Ovary (tissue), 9 donors: ENCODE data around the gene ATP6V1G3. TPM values are rescaled to one million over a fixed set of nuclear protein-coding genes. Genes with fewer than 3 reads are reported as not detected.

Source experiments
- DNase-seq, 5 donors: peaks; one replicate each; pipeline ENCODE4 v3.0.0-alpha.2; 2019 to 2020
- H3K27ac ChIP-seq, 2 donors: fragments of 200-600 bp; one replicate each; pipeline versions ENCODE4 v1.5.1 to v1.8.0; 2019 to 2022
- H3K27me3 ChIP-seq: fragments of 200-600 bp; one replicate; pipeline ENCODE4 v1.8.0; 2022
- H3K36me3 ChIP-seq: fragments of 200-600 bp; sonication (generic); one replicate; pipeline ENCODE4 v1.5.1; 2019
- H3K4me1 ChIP-seq: one replicate; pipeline ENCODE4 v1.8.1; 2013; ENCODE audit warnings: mild to moderate bottlenecking, moderate library complexity; ENCODE audit not compliant: insufficient read depth
- H3K4me3 ChIP-seq: fragments of 200-600 bp; sonication (generic); one replicate; pipeline ENCODE4 v1.5.1; 2017
- H3K9me3 ChIP-seq, 2 donors: fragments of 200-600 bp in 1 of 2; sonication (generic) in 1 of 2; one replicate each; pipeline versions ENCODE4 v1.5.1 to v1.8.1; 2013 to 2019; ENCODE audit warnings: mild to moderate bottlenecking in 1 of 2, moderate library complexity in 1 of 2
- EP300 ChIP-seq: sonication (generic); formaldehyde crosslinking; IDR thresholded peaks from one replicate; pipeline ENCODE4 v1.6.1; 2017; ENCODE audit warnings: antibody characterized with exemption
- POLR2A ChIP-seq: fragments of 450-650 bp; IDR thresholded peaks from one replicate; pipeline ENCODE4 v1.6.1; 2017; ENCODE audit warnings: antibody characterized with exemption, mild to moderate bottlenecking, moderate library complexity
- WGBS, 3 donors: extraction: QIAGEN DNeasy Blood & Tissue Kit in 1 of 3; methylation state at CpG; one replicate each; pipeline versions ENCODE4 v1.1.5 to v1.1.7; 2013 to 2017; 5-methylcytosine and 5-hydroxymethylcytosine counted together
- intact Hi-C, 4 donors: fragments of 100-400 bp; cut with DNase I; formaldehyde crosslinking; loops; one replicate each; pipeline versions ENCODE4 v1.11.0 to v1.15.1; 2022 to 2023
- polyA plus RNA-seq, 2 donors: library from polyadenylated mRNA; stranded (reverse); fragments of 200-250 nt in 1 of 2; fragments of 350-450 nt in 1 of 2; fragmentation: Illumina TruSeq in 1 of 2; extraction: RNeasy Lipid Tissue Mini Kit (QIAGEN cat#74804) in 1 of 2; gene quantifications; one replicate each; pipeline ENCODE4 v1.2.3, GENCODE V29; 2013 to 2014
- total RNA-seq, 7 donors: library from RNA; depleted of rRNA in 2 of 7; stranded (reverse); fragments of >200 nt in 2 of 7; fragmentation: NEBNext Ultra II Directional in 3 of 7; extraction: Animal tissue kit (Norgen Biotek cat#: 25700) in 3 of 7; gene quantifications; one replicate each; pipeline versions ENCODE4 v1.1.0 to v1.2.4, GENCODE V29; 2016 to 2023
- TF ChIP-seq, protein P1 (sequence below), 3 donors: fragments of 450-650 bp in 2 of 3; fragments of 200-600 bp in 1 of 3; IDR thresholded peaks; one replicate each; pipeline versions ENCODE4 v1.5.1 to v1.8.0; 2016 to 2022; ENCODE audit warnings: antibody characterized with exemption in 3 of 3, mild to moderate bottlenecking in 1 of 3
- donor health status: DM: no; HTN: no; CAD: no; lungs with moderate emphysema.
- donor health status: DM: no; HTN: no; CAD: no.
- donor health status: Bipolar disorder and iron deficiency.
- donor health status: DM: yes; HTN: yes; CAD: no.
- donor health status: DM: no; HTN: no; CAD: no.
- donor health status: DM: yes; HTN: yes; CAD: no.

The ATP6V1G3 gene
- total and polyA plus RNA-seq, 9 donors, result not detected

DNA sequence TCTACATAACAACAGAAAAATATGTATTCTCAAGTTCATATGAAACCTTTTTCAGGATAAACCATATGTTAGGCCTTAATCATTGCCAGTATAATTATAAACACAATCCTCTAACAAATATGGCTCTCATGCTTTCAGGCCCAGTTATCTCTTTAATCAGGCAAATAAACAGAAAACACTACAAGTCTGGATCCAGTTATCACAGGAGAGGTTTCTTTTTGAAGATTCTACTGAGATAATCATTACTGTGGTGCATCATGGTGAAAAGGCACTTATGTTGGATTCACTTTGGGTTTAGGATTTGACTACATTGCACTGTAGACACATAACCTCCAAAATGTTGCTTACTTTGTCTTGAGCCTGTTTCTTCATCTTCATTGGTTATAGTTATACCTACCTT lies 8.4 kb upstream of the ATP6V1G3 start:
- Histone ChIP-seq H3K9me3 (no peaks in the 10 kb centered on the region), H3K4me3 (no peak overlapping the region), H3K27me3 (no peaks in the 10 kb centered on the region), H3K27ac (no peak overlapping the region), H3K36me3 (no peaks in the 10 kb centered on the region), H3K4me1 (no peaks in the 10 kb centered on the region)
- intact Hi-C loops, result no loop called here
- TF ChIP-seq, protein P1, sequence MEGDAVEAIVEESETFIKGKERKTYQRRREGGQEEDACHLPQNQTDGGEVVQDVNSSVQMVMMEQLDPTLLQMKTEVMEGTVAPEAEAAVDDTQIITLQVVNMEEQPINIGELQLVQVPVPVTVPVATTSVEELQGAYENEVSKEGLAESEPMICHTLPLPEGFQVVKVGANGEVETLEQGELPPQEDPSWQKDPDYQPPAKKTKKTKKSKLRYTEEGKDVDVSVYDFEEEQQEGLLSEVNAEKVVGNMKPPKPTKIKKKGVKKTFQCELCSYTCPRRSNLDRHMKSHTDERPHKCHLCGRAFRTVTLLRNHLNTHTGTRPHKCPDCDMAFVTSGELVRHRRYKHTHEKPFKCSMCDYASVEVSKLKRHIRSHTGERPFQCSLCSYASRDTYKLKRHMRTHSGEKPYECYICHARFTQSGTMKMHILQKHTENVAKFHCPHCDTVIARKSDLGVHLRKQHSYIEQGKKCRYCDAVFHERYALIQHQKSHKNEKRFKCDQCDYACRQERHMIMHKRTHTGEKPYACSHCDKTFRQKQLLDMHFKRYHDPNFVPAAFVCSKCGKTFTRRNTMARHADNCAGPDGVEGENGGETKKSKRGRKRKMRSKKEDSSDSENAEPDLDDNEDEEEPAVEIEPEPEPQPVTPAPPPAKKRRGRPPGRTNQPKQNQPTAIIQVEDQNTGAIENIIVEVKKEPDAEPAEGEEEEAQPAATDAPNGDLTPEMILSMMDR (IDR thresholded peaks at IDR 0.05), result no peak
- TF ChIP-seq POLR2A (no peak), EP300 (no peak)
- DNase-seq, result no peak

DNA sequence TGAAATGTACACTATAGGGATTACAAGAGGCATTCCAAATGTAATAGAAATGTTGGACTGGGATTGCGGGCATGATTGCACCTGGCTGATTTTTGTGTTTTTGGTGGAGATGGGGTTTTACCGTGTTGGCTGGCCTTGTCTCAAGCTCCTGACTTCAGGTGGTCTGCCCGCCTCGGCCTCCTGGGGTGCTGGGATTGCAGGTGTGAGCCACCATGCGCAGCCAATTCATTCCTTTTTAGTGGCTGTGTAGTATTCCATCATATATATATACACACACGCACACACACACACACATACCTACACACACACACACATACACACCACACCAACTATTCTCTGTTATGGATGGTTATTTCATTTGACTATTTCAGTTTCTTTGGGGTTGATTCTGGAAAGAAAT lies 4.7 kb upstream of the ATP6V1G3 start:
- 95 to 98% (median 97%) methylated on average over 6 of the region's 6 CpGs for WGBS, 3 donors
- intact Hi-C loops, result no loop called here
- H3K4me3 ChIP-seq, result no peak overlapping the region
- H3K27ac ChIP-seq, result no peak overlapping the region
- no peaks in the 10 kb centered on the region for H3K27me3 ChIP-seq
- no peaks in the 10 kb centered on the region for H3K4me1 ChIP-seq
- TF ChIP-seq EP300 (no peak), POLR2A (no peak)
- TF ChIP-seq, protein P1 (IDR thresholded peaks at IDR 0.05), result no peak
- DNase-seq, result no peak
- no peaks in the 10 kb centered on the region for H3K36me3 ChIP-seq
- no peaks in the 10 kb centered on the region for H3K9me3 ChIP-seq

DNA sequence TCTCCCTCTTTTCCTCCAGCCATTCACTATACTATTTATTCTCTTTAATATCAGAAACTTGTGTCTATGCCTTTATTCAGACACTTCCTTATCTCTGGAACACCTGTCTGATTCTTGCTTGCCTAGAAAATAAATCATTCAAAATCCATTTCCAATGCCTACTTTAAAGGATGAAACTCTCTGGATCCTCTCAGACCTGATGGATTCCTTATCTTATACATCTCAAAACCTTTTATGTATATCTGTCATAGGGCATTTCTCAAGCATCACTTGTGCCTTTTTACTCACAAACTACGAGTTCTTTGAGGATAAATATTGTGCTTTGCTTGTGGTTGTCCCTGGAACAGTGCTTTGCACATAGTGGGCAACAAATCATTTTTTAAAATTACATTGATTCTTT lies 3.8 kb upstream of the ATP6V1G3 start:
- no peak for DNase-seq
- intact Hi-C loops, result no loop called here
- no peaks in the 10 kb centered on the region for H3K36me3 ChIP-seq

DNA sequence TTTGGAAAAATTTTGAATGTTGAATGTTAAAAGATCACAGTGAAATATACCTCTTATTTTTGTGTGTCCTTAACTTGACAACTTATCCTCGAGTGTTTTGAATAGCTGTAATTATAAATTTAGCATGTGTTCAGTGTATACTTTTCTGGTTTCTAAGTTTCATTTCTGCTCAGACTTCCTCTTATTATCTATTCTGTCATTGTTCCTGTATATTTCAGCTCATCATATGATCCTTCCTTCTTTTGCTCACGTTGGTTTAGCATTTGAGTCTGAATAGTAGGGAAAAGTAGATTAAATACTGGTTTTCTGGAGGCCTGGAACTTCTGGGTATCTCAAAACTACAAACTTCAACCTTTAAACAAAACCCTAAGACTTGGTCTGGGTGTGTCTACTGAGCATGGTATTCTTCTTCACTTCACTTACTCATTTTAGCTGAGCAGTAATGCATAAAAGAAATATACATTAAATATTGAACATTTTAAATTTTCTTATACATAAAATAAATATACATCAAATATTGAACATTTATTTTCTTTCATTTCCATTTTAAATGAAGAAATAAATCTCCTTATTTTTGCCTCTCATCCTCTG lies 3.3 kb upstream of the ATP6V1G3 start:
- no peaks in the 10 kb centered on the region for H3K9me3 ChIP-seq
- no peak overlapping the region for H3K4me3 ChIP-seq
- no peaks in the 10 kb centered on the region for H3K36me3 ChIP-seq
- no peaks in the 10 kb centered on the region for H3K4me1 ChIP-seq
- DNase-seq, result no peak
- no peaks in the 10 kb centered on the region for H3K27me3 ChIP-seq
- no peak for TF ChIP-seq POLR2A
- no peak for TF ChIP-seq EP300
- TF ChIP-seq, protein P1 (IDR thresholded peaks at IDR 0.05), result no peak
- intact Hi-C loops, result no loop called here
- H3K27ac ChIP-seq, result no peak overlapping the region
- 45 to 55% (median 53%) methylated on average over 2 of the region's 2 CpGs for WGBS, 3 donors

More for the DNA sequence above, 3.8 kb upstream of the ATP6V1G3 start:
- 39 to 61% (median 42%) methylated on average over 1 of the region's 1 CpG for WGBS, 3 donors
- TF ChIP-seq, protein P1 (IDR thresholded peaks at IDR 0.05), result no peak
- TF ChIP-seq EP300 (no peak), POLR2A (no peak)
- H3K4me1 ChIP-seq, result no peaks in the 10 kb centered on the region
- H3K4me3 ChIP-seq, result no peak overlapping the region
- H3K27ac ChIP-seq, result no peak overlapping the region
- H3K9me3 ChIP-seq, result no peaks in the 10 kb centered on the region
- no peaks in the 10 kb centered on the region for H3K27me3 ChIP-seq
